ENCODE data around the gene CRYBG2. TPM values are rescaled to one million over a fixed set of nuclear protein-coding genes. Genes with fewer than 3 reads are reported as not detected.

Gene CRYBG2
- polyA plus RNA-seq, 1 donor (not counting 4 experiments of a cell fraction or from before 2014, with no cell fraction given) = 7.9 TPM

DNA sequence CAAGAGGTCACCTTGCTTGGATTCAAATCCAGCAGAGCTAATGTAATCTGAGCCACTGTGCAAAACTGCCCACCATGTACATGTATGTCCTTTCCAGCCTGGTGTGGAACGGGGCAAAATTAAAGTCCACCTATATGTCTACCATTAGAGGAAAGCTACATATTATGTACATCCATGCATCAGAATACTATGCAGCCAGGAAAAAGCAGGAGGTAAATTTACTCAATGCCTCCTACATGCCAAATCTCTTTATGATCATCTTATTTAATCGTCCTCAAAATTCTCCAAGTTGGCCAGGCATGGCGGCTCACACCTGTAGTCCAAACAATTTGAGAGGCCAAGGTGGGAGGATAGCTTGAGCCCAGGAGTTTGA, 24.9 kb upstream of the CRYBG2 start:
- Histone ChIP-seq H4K20me1 (ENCODE audit: control insufficient read depth, extremely low read depth, insufficient read depth, low read length) (no peaks in the 10 kb centered on the region), H3K36me3 (ENCODE audit: control insufficient read depth in 2 of 2, extremely low read depth in 1 of 2, insufficient read depth in 2 of 2, low read length in 2 of 2) (no peaks in the 10 kb centered on the region), H3K27me3 (ENCODE audit: control insufficient read depth, extremely low read depth, insufficient read depth, low read length) (no peaks in the 10 kb centered on the region), H3K4me2 (ENCODE audit: control insufficient read depth, extremely low read depth, insufficient read depth, low read depth, low read length) (peak overlapping the region; percentile 89), H3K9me3 (ENCODE audit: control insufficient read depth, low read depth, low read length) (no peaks in the 10 kb centered on the region), H2AFZ (ENCODE audit: control insufficient read depth, low read length) (no peak overlapping the region), H3K4me3 (ENCODE audit: control insufficient read depth in 2 of 3, extremely low read depth in 1 of 3, insufficient read depth in 2 of 3, low read depth in 1 of 3, low read length in 3 of 3) (peak overlapping the region in 1 of 3 experiments; percentile 57), H3K9me1 (ENCODE audit: control insufficient read depth, extremely low read depth, insufficient read depth, low read length) (no peaks in the 10 kb centered on the region), H3K27ac (ENCODE audit: control insufficient read depth, insufficient read depth, low read length) (no peak overlapping the region), H3K9ac (ENCODE audit: control insufficient read depth, extremely low read depth, insufficient read depth, low read length) (no peak overlapping the region), H3K4me1 (ENCODE audit: control insufficient read depth, extremely low read depth, insufficient read depth, low read length) (peaks cover 18% of the 10 kb centered on the region), H3K79me2 (ENCODE audit: control insufficient read depth, insufficient read depth, low read length) (no peaks in the 10 kb centered on the region)
- dilution Hi-C loops (cut with MboI; ENCODE audit: extremely low pct_ligation_motif_present, low sequenced_read_pairs) = no loop called here
- no peak for TF ChIP-seq EZH2 (IDR thresholded peaks at IDR 0.05; ENCODE audit: low read length)
- TF ChIP-seq, protein P1, sequence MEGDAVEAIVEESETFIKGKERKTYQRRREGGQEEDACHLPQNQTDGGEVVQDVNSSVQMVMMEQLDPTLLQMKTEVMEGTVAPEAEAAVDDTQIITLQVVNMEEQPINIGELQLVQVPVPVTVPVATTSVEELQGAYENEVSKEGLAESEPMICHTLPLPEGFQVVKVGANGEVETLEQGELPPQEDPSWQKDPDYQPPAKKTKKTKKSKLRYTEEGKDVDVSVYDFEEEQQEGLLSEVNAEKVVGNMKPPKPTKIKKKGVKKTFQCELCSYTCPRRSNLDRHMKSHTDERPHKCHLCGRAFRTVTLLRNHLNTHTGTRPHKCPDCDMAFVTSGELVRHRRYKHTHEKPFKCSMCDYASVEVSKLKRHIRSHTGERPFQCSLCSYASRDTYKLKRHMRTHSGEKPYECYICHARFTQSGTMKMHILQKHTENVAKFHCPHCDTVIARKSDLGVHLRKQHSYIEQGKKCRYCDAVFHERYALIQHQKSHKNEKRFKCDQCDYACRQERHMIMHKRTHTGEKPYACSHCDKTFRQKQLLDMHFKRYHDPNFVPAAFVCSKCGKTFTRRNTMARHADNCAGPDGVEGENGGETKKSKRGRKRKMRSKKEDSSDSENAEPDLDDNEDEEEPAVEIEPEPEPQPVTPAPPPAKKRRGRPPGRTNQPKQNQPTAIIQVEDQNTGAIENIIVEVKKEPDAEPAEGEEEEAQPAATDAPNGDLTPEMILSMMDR (optimal IDR thresholded peaks at IDR 0.05 in 1 of 3, IDR thresholded peaks at IDR 0.05 in 1 of 3, conservative IDR thresholded peaks at IDR 0.05 in 1 of 3; ENCODE audit: extremely low read depth in 1 of 3, insufficient read depth in 2 of 3, low read length in 3 of 3) = no peak
- no peak for DNase-seq (ENCODE audit: low read depth, low spot score)
- no peak for FAIRE-seq

DNA sequence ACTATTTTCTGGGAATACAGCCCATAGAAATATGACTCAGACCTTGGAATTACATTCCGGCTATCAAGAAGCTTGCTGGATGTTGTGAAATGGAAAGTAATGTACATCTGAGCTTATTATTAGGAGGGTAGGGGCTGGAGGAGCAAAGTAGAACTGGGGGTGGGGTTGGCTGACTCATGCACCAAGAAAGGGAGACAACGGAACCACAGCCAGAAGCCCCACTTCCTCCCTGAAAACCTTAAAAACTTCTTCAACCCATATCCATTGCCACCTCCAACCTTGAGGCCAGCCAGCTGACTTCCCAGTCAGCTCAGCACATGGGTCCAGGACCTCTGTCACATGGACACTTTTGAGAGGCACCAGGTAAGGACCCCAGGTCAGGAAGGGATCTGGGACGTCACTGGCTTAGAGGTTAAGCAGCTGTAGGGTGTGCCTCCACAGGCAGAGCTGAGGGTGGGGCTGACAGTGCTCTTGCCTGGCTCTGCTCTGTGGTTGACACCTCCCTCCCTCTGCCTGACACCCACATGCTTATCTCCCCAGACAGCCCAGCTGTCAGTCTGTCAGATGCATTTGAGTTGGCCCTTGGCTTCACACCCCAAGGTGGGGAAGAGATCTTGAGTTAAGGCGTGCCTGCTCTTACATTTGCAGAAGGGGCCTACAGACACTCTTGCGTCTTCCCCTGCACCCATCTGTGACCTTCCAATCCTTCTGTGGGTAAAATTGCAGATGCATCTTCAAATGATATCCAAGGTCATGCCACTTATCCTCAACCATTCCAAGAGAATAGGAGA, 24.4 kb upstream of the CRYBG2 start:
- H3K9me3 ChIP-seq (ENCODE audit: control insufficient read depth, low read depth, low read length) = no peaks in the 10 kb centered on the region
- H3K9me1 ChIP-seq (ENCODE audit: control insufficient read depth, extremely low read depth, insufficient read depth, low read length) = no peaks in the 10 kb centered on the region
- peaks cover 18% of the 10 kb centered on the region for H3K4me1 ChIP-seq (ENCODE audit: control insufficient read depth, extremely low read depth, insufficient read depth, low read length)
- no peaks in the 10 kb centered on the region for H3K36me3 ChIP-seq (ENCODE audit: control insufficient read depth in 2 of 2, extremely low read depth in 1 of 2, insufficient read depth in 2 of 2, low read length in 2 of 2)
- peak overlapping the region in 2 of 3 experiments; percentile 18 to 57 for H3K4me3 ChIP-seq (ENCODE audit: control insufficient read depth in 2 of 3, extremely low read depth in 1 of 3, insufficient read depth in 2 of 3, low read depth in 1 of 3, low read length in 3 of 3)
- peak overlapping the region; percentile 96 for H3K27ac ChIP-seq (ENCODE audit: control insufficient read depth, insufficient read depth, low read length)
- H3K27me3 ChIP-seq (ENCODE audit: control insufficient read depth, extremely low read depth, insufficient read depth, low read length) = no peaks in the 10 kb centered on the region
- FAIRE-seq (peak; percentile 95), DNase-seq (ENCODE audit: low read depth, low spot score) (peak; percentile 84)
- H3K4me2 ChIP-seq (ENCODE audit: control insufficient read depth, extremely low read depth, insufficient read depth, low read depth, low read length) = peak overlapping the region; percentile 89
- H3K9ac ChIP-seq (ENCODE audit: control insufficient read depth, extremely low read depth, insufficient read depth, low read length) = peak overlapping the region; percentile 66
- dilution Hi-C loops (cut with MboI; ENCODE audit: extremely low pct_ligation_motif_present, low sequenced_read_pairs) = no loop called here
- no peaks in the 10 kb centered on the region for H3K79me2 ChIP-seq (ENCODE audit: control insufficient read depth, insufficient read depth, low read length)
- H2AFZ ChIP-seq (ENCODE audit: control insufficient read depth, low read length) = peak overlapping the region; percentile 92
- H4K20me1 ChIP-seq (ENCODE audit: control insufficient read depth, extremely low read depth, insufficient read depth, low read length) = no peaks in the 10 kb centered on the region
- TF ChIP-seq, protein P1 (optimal IDR thresholded peaks at IDR 0.05 in 1 of 3, IDR thresholded peaks at IDR 0.05 in 1 of 3, conservative IDR thresholded peaks at IDR 0.05 in 1 of 3; ENCODE audit: extremely low read depth in 1 of 3, insufficient read depth in 2 of 3, low read length in 3 of 3) = no peak
- no peak for TF ChIP-seq EZH2 (IDR thresholded peaks at IDR 0.05; ENCODE audit: low read length)
